NCI-H460 (cell line): ENCODE data around the gene MACROD2. TPM values are rescaled to one million over a fixed set of nuclear protein-coding genes. Genes with fewer than 3 reads are reported as not detected.
"Not testable (repeated sequence)": the region's sequence is repeated elsewhere in the genome, so short reads cannot be mapped to it uniquely, and the experiment has no call there.

Source experiments
- DNase-seq: peaks from one replicate; pipeline ENCODE4 v3.0.0-alpha.2; 2016; ENCODE audit warnings: low read depth; ENCODE audit errors: extremely low read depth
- total RNA-seq: library from RNA; depleted of rRNA; stranded (reverse); fragments of >200 nt; shearing (Covaris generic); gene quantifications from 2 replicates; pipeline ENCODE4 v1.2.3, GENCODE V29; 2014

The MACROD2 gene
- total RNA-seq, 1 experiment from 2014 or later, result 2.0 TPM

GRCh38 chr20:14446446-14446845, 451.1 kb downstream of the MACROD2 start:
- DNase-seq, result no peak

GRCh38 chr20:14449323-14449722, 454.0 kb downstream of the MACROD2 start:
- DNase-seq, result no peak

GRCh38 chr20:14450256-14450655, 454.9 kb downstream of the MACROD2 start:
- DNase-seq, result no peak

GRCh38 chr20:14451458-14451857, 456.1 kb downstream of the MACROD2 start:
- DNase-seq, result no peak

- no peak for DNase-seq
These were observed 457.9 kb downstream of the MACROD2 start for GRCh38 chr20:14453259-14453658.

GRCh38 chr20:14454296-14454695, 459.0 kb downstream of the MACROD2 start:
- DNase-seq, result no peak

- DNase-seq, result not testable (repeated sequence)
These were observed 471.9 kb downstream of the MACROD2 start for GRCh38 chr20:14467104-14467827.

GRCh38 chr20:14470231-14470899, 475.0 kb downstream of the MACROD2 start:
- no peak for DNase-seq

- no peak for DNase-seq
These were observed 475.8 kb downstream of the MACROD2 start for GRCh38 chr20:14470977-14471661.

- DNase-seq, result no peak
These were observed 481.8 kb downstream of the MACROD2 start for GRCh38 chr20:14477125-14477524.

- DNase-seq, result no peak
These were observed 482.8 kb downstream of the MACROD2 start for GRCh38 chr20:14478126-14478525.

GRCh38 chr20:14481863-14482262, 486.5 kb downstream of the MACROD2 start:
- DNase-seq, result no peak

- DNase-seq, result no peak
These were observed 492.9 kb downstream of the MACROD2 start for GRCh38 chr20:14488212-14488611.

GRCh38 chr20:14488756-14489479, 493.6 kb downstream of the MACROD2 start:
- DNase-seq, result no peak

- DNase-seq, result no peak
These were observed 494.2 kb downstream of the MACROD2 start for GRCh38 chr20:14489544-14489943.

- DNase-seq, result no peak
These were observed 496.1 kb downstream of the MACROD2 start for GRCh38 chr20:14491436-14491835.

- DNase-seq, result no peak
These were observed 498.1 kb downstream of the MACROD2 start for GRCh38 chr20:14493408-14493807.

GRCh38 chr20:14494355-14494754, 499.0 kb downstream of the MACROD2 start:
- DNase-seq, result no peak

GRCh38 chr20:14495066-14495465, 499.8 kb downstream of the MACROD2 start:
- DNase-seq, result no peak

- no peak for DNase-seq
These were observed 501.7 kb downstream of the MACROD2 start for GRCh38 chr20:14497004-14497403.

GRCh38 chr20:14498772-14499171, 503.5 kb downstream of the MACROD2 start:
- no peak for DNase-seq
